GM12878 (cell line): ENCODE results near the gene ADAM29. TPM values are rescaled to one million over a fixed set of nuclear protein-coding genes. Genes with fewer than 3 reads are reported as not detected.

Experiments used
- ATAC-seq: fragments of 200-7000 bp; cut with Tn5 transposase; 3 replicates; pipeline ENCODE4 v1.9.1; 2020; ENCODE audit warnings: mild to moderate bottlenecking, moderate library complexity
- BruUV-seq: library from RNA; stranded (reverse); fragments of 400-500 nt; replicated peaks from 2 replicates; lab custom pipeline; 2021; lab: Mats Ljungman, UMichigan
- CTCF ChIA-PET: fragments of 300-600 bp; sonication (Branson Sonifier 250); formaldehyde crosslinking; extraction: SDS; loops from one replicate; lab custom pipeline; 2021; ENCODE audit warnings: inconsistent platforms; lab: Yijun Ruan, JAX
- POLR2A ChIA-PET: fragments of 350-600 bp; formaldehyde crosslinking; extraction: SDS; loops from one replicate; lab custom pipeline; 2021; ENCODE audit warnings: inconsistent platforms; lab: Charles Lee
- RAD21 ChIA-PET: fragments of 300-600 bp; sonication (Branson Sonifier 250); formaldehyde crosslinking; loops from one replicate; lab custom pipeline; 2023; ENCODE audit warnings: antibody characterized with exemption; ENCODE audit not compliant: unreplicated experiment; lab: Charles Lee
- SMC1A ChIA-PET: fragments of 300-600 bp; sonication (Branson Sonifier 250); formaldehyde crosslinking; loops from one replicate; lab custom pipeline; 2023; ENCODE audit not compliant: unreplicated experiment, uncharacterized antibody; lab: Charles Lee
- DNase-seq: peaks from one replicate; pipeline ENCODE4 v3.0.0-alpha.2; 2011; ENCODE audit warnings: low read depth, low spot score
- FAIRE-seq: peaks from 3 replicates; lab custom pipeline; 2011; peaks lifted over from hg19 to GRCh38; lab: Jason Lieb, UNC
- H2AFZ ChIP-seq: 2 replicates; pipeline ENCODE4 v1.6.0; 2011; ENCODE audit warnings: low read depth, low read length, control low read depth; ENCODE audit not compliant: control insufficient read depth
- H3K27ac ChIP-seq: 2 replicates; pipeline ENCODE4 v1.5.1; 2011; ENCODE audit warnings: control low read depth; ENCODE audit not compliant: control insufficient read depth, insufficient read depth
- H3K27me3 ChIP-seq, 2 experiments: replicated peaks in 1 of 2; 2 replicates each; pipeline versions ENCODE4 v1.6.0 to v1.6.1; 2011; ENCODE audit warnings: low read length in 1 of 2; ENCODE audit not compliant: control insufficient read depth in 2 of 2, insufficient read depth in 2 of 2
- H3K36me3 ChIP-seq, 2 experiments: 2 replicates each; pipeline ENCODE4 v1.5.1; 2011; ENCODE audit warnings: low read length in 1 of 2; ENCODE audit not compliant: control insufficient read depth in 2 of 2, insufficient read depth in 2 of 2
- H3K4me1 ChIP-seq: 2 replicates; pipeline ENCODE4 v1.6.1; 2011; ENCODE audit warnings: mild to moderate bottlenecking, low read length, moderate library complexity, mixed read lengths; ENCODE audit not compliant: control insufficient read depth, insufficient read depth
- H3K4me2 ChIP-seq: 2 replicates; pipeline ENCODE4 v1.6.0; 2011; ENCODE audit warnings: control low read depth; ENCODE audit not compliant: control insufficient read depth, insufficient read depth
- H3K4me3 ChIP-seq: fragments of 200-600 bp; sonication (generic); 2 replicates; pipeline ENCODE4 v1.5.1; 2016
- H3K79me2 ChIP-seq: 2 replicates; pipeline ENCODE4 v1.6.0; 2011; ENCODE audit warnings: low read length; ENCODE audit not compliant: control insufficient read depth, insufficient read depth
- H3K9ac ChIP-seq: 2 replicates; pipeline ENCODE4 v1.8.0; 2011; ENCODE audit warnings: low read length, control low read depth, mixed read lengths; ENCODE audit not compliant: control insufficient read depth, insufficient read depth
- H3K9me3 ChIP-seq: replicated peaks from 3 replicates; pipeline ENCODE4 v1.5.1; 2011; ENCODE audit warnings: mild to moderate bottlenecking, low read length; ENCODE audit not compliant: control insufficient read depth, insufficient read depth
- H4K20me1 ChIP-seq: 2 replicates; pipeline ENCODE4 v1.6.0; 2011; ENCODE audit not compliant: control insufficient read depth, insufficient read depth
- CHD1 ChIP-seq: IDR thresholded peaks from 2 replicates; pipeline ENCODE4 v1.6.1; 2012; ENCODE audit warnings: low read depth, low read length, improper control_type of control experiment
- CHD2 ChIP-seq: IDR thresholded peaks from 2 replicates; pipeline ENCODE4 v1.6.1; 2011; ENCODE audit warnings: low read depth, low read length, improper control_type of control experiment, borderline replicate concordance
- CTCF ChIP-seq, 3 experiments: IDR thresholded peaks in 2 of 3; conservative IDR thresholded peaks in 1 of 3; 2 replicates each; pipeline ENCODE4 v1.5.1; 2011; ENCODE audit warnings: low read depth in 3 of 3, low read length in 3 of 3, mild to moderate bottlenecking in 3 of 3, control low read depth in 2 of 3, moderate library complexity in 2 of 3, inconsistent platforms in 1 of 3, mixed read lengths in 1 of 3; ENCODE audit not compliant: control insufficient read depth in 2 of 3, insufficient read depth in 1 of 3; ENCODE audit errors: extremely low read depth in 1 of 3
- EGR1 ChIP-seq, 2 experiments: IDR thresholded peaks; 1 replicate in 1 of 2; 2 replicates in 1 of 2; pipeline ENCODE4 v1.6.1; 2011 to 2012; ENCODE audit warnings: low read depth in 2 of 2, low read length in 2 of 2, borderline replicate concordance in 1 of 2, mild to moderate bottlenecking in 1 of 2, moderate library complexity in 1 of 2
- FOXK2 ChIP-seq: fragments of 450-650 bp; IDR thresholded peaks from 2 replicates; pipeline ENCODE4 v1.6.1; 2017; ENCODE audit warnings: mild to moderate bottlenecking, moderate library complexity
- HDAC6 ChIP-seq: fragments of 200-600 bp; sonication (generic); IDR thresholded peaks from one replicate; pipeline ENCODE4 v1.8.0; 2017; ENCODE audit warnings: antibody characterized with exemption; ENCODE audit not compliant: unreplicated experiment
- IKZF1 ChIP-seq: fragments of 450-650 bp; conservative IDR thresholded peaks from 2 replicates; pipeline ENCODE4 v1.6.1; 2017; ENCODE audit warnings: antibody characterized with exemption, mild to moderate bottlenecking
- SIN3A ChIP-seq: IDR thresholded peaks from 2 replicates; pipeline ENCODE4 v1.6.1; 2012; ENCODE audit warnings: low read depth, low read length, improper control_type of control experiment
- WGBS: methylation state at CpG from one replicate; pipeline ENCODE4 v1.1.6; 2016; ENCODE audit warnings: low lambda C conversion rate; ENCODE audit not compliant: insufficient replicate concordance, insufficient coverage; ENCODE audit errors: missing lambda C conversion rate; 5-methylcytosine and 5-hydroxymethylcytosine counted together
- in situ Hi-C: fragments of 300-500 bp; cut with MboI; formaldehyde crosslinking; loops from 9 replicates; pipeline ENCODE4 v1.14.3; 2018; ENCODE audit warnings: mixed read lengths
- intact Hi-C: fragments of 100-400 bp; cut with micrococcal nuclease; formaldehyde crosslinking; loops from one replicate; pipeline ENCODE4 v1.14.2; 2022; ENCODE audit not compliant: unreplicated experiment
- polyA plus RNA-seq, 11 experiments: library from polyadenylated mRNA; depleted of rRNA in 4 of 11; unstranded in 6 of 11; stranded (reverse) in 5 of 11; fragments of >200 nt; fragmentation: Nextera tagmentation in 4 of 11; fragmentation: Illumina TruSeq in 1 of 11; extraction: Ambion mirVana in 4 of 11; extraction: Trizol in 1 of 11; gene quantifications; 1 replicate in 1 of 11; 2 replicates in 10 of 11; pipeline versions ENCODE4 v1.2.1 to v1.2.3, GENCODE V29; 2011 to 2016; ENCODE audit warnings: inconsistent platforms in 2 of 11, missing spikeins in 2 of 11, low read depth in 1 of 11
- total RNA-seq, 4 experiments: library from RNA; depleted of rRNA in 3 of 4; stranded (reverse); fragments of >200 nt in 3 of 4; fragmentation: Illumina TruSeq in 1 of 4; extraction: Trizol in 1 of 4; gene quantifications; 2 replicates each; pipeline versions ENCODE4 v1.2.1 to v1.2.3, GENCODE V29; 2013 to 2021

ADAM29 gene
- total and polyA plus RNA-seq, 10 of the 15 experiments (the other 5 are each of a cell fraction or from before 2014, with no cell fraction given) = 0.04 to 0.20 (median 0.10) TPM; not detected in 7

GRCh38 chr4:174948826-174949225 lies 30.7 kb downstream of the ADAM29 start:
- intact Hi-C loops = no loop called here
- Histone ChIP-seq H4K20me1 (no peaks in the 10 kb centered on the region), H3K36me3 (no peaks in the 10 kb centered on the region), H3K27me3 (no peaks in the 10 kb centered on the region), H3K27ac (no peak overlapping the region), H3K79me2 (no peaks in the 10 kb centered on the region), H3K4me3 (no peak overlapping the region), H3K4me1 (no peaks in the 10 kb centered on the region), H2AFZ (no peak overlapping the region), H3K4me2 (no peak overlapping the region), H3K9me3 (no peaks in the 10 kb centered on the region), H3K9ac (no peak overlapping the region)
- no peak for ATAC-seq
- no TSS peak for BruUV-seq
- TF ChIP-seq SIN3A (no peak), CHD2 (no peak), CTCF (IDR thresholded peaks at IDR 0.05 in 2 of 3, conservative IDR thresholded peaks at IDR 0.05 in 1 of 3; ENCODE audit: control insufficient read depth in 2 of 3, extremely low read depth in 1 of 3, insufficient read depth in 1 of 3, low read depth in 3 of 3, low read length in 3 of 3) (no peak), EGR1 (IDR thresholded peaks at IDR 0.05; ENCODE audit: borderline replicate concordance in 1 of 2, low read depth in 2 of 2, low read length in 2 of 2) (no peak), CHD1 (no peak), IKZF1 (no peak), FOXK2 (no peak), HDAC6 (no peak)
- POLR2A ChIA-PET = interaction anchor here (1.1 kb wide), 1 partner anchor 12 kb away, joined by 3 read pairs; no protein-coding TSS in a partner anchor
- SMC1A ChIA-PET = interaction anchor here (0.6 to 3.7 kb wide), 5 partner anchors 15 to 470 kb away, joined by 3 to 19 read pairs (median 4); no protein-coding TSS in a partner anchor
- RAD21 ChIA-PET = interaction anchor here (1.5 kb wide), 1 partner anchor 71 kb away, joined by 3 read pairs; no protein-coding TSS in a partner anchor
- FAIRE-seq = no peak
- CTCF ChIA-PET = interaction anchor here (0.5 kb wide), 1 partner anchor 16 kb away, joined by 3 read pairs; no protein-coding TSS in a partner anchor
- DNase-seq = no peak
- in situ Hi-C loops = no loop called here
- WGBS = 32% methylated on average over 8 of the region's 8 CpGs
